ENCODE measurements around the gene ANKH.

- TF ChIP-seq CTCF (conservative IDR thresholded peaks at IDR 0.05; ENCODE audit: low read depth, low read length) (no peak), EZH2 (IDR thresholded peaks at IDR 0.05; ENCODE audit: borderline replicate concordance, low read depth, low read length, poor library complexity, severe bottlenecking) (no peak)
Observed at GRCh38 chr5:14727928-14728458, 143.6 kb downstream of the ANKH start.
